Esophagus mucosa (tissue), 1 donor: ENCODE measurements around the gene PRCD. TPM values are rescaled to one million over a fixed set of nuclear protein-coding genes. Genes with fewer than 3 reads are reported as not detected.

Experiments used
- ATAC-seq: fragments of 200-7000 bp; cut with Tn5 transposase; one replicate; pipeline ENCODE4 v1.9.1; 2020
- total RNA-seq: library from RNA; stranded (reverse); gene quantifications from one replicate; pipeline ENCODE4 v1.2.4, GENCODE V29; 2023
- donor health status: DM: yes; HTN: yes; CAD: no.

Gene PRCD
- total RNA-seq, 1 donor from 2014 or later = 0.64 TPM

- ATAC-seq = no peak
Measured at GRCh38 chr17:76541739-76542454, 2.1 kb downstream of the PRCD start.

- ATAC-seq = no peak
Measured at GRCh38 chr17:76542566-76542971, 2.7 kb downstream of the PRCD start.

GRCh38 chr17:76542984-76543383 is 3.1 kb downstream of the PRCD start:
- ATAC-seq = no peak

GRCh38 chr17:76543482-76543825 is 3.6 kb downstream of the PRCD start:
- no peak for ATAC-seq

GRCh38 chr17:76543826-76544545 is 4.1 kb downstream of the PRCD start:
- ATAC-seq = no peak

- ATAC-seq = no peak
Measured at GRCh38 chr17:76544546-76545365, 4.9 kb downstream of the PRCD start.

DNA sequence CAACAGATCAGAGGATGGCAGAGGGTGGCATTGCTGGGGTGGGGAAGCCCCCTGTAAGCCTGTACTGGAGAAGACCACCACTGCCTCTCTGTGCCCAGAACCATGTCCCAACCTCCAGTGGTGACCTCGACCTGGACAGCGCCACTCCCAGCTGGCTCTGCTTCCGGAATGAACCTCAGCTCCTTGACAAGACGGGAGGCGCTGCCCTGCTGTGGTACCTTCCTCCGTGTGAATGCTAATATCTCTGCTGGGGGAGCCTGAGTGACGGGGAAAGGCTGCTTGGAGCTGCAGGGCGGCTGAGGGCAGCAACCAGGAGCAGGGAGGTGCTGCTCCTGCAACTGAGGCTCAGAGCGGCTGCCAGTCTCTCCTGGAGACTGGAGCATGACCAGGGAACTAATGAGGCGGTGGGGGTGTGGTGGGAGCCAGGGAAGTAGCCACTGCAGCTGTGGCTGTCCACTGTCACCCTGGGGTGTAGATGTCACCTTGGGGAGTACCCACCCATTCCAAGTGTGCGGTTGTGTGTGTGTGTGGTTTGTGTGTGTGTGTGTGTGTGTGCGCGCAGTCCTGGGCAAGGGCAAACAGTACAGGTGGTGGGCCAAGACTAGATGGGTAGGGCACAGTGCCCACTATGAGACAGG is 6.2 kb downstream of the PRCD start:
- no peak for ATAC-seq

- peak; percentile 6 for ATAC-seq
Measured at GRCh38 chr17:76546556-76547182, 6.8 kb downstream of the PRCD start.

DNA sequence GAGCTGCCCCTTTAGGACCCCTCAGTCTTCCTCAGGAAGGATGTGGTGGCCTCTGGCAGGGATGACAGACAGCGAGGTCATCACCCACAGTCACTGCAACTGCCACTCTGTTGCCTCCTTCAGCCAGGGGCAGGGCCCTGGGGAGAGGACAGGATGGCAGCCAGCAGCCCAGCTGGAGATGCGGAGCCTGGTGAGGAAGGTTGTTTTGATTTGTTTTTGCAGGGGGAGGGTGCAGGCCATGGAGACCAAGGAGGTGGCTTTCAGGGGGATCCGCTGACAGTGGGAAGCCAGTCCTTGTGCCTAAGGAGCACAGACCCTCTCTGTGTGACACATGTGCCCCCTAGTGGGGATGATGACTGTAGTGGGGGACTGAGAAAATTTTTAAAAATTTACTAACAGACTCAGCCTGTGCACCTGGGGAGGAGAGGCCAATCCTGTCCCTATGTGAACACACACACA is 7.4 kb downstream of the PRCD start:
- peak; percentile 43 for ATAC-seq

DNA sequence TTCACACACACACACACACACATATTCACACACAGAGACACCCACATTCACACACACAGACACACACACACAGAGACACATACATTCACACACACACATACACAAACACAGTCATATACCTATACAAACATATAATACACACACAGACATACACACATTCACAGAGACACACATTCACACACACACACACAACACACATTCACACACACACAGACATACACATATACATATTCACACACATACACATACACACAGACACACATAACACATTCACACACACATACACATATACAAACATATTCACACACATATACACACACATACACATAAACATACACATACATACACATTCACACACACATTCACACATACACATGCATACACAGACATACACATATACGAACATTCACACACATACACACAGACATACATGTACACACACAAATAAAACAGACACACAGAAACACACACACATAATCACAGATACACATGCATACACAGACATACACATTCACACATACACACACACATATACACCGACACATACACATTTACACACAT is 7.9 kb downstream of the PRCD start:
- peak; percentile 2 for ATAC-seq

DNA sequence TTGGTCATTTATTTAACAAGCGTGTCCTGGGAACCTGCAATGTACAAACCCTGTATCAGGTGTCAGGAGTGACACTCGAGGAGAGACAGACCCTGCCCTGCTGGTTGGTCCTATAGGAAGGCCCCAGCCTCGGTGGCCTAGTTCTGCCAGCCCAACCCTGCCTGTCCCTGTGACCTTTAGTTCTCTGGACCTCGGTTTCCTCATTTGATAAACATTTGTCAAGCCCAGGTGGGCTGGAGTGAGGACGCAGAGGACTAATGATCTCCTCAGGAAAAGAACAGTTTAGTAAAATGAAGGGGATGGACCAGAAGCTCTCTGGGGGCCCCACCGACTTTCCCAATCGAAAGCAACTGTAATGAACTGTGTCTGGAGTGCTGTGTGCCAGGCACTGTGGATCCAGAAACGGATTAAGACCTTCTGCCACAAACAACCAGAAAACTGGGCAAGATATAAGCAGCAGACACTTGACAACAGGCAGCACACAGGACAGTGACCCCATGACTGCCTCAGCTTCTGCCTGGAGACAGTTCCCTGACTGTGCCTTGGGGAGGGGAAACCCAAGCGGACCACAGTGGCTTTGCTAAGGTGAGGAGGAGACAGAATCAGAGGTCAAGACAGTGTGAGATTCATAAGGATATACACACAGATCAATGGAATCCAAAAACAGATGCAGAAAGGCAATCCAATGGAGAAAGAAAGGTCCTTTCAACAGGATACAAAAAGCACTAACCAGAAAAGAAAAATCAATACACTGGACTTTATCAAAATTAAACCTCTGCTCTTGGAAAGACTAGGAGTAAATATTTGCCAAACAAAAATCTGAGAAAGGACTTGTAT is 8.8 kb downstream of the PRCD start:
- no peak for ATAC-seq

- ATAC-seq = no peak
Measured at GRCh38 chr17:76549215-76549518, 9.3 kb downstream of the PRCD start.

DNA sequence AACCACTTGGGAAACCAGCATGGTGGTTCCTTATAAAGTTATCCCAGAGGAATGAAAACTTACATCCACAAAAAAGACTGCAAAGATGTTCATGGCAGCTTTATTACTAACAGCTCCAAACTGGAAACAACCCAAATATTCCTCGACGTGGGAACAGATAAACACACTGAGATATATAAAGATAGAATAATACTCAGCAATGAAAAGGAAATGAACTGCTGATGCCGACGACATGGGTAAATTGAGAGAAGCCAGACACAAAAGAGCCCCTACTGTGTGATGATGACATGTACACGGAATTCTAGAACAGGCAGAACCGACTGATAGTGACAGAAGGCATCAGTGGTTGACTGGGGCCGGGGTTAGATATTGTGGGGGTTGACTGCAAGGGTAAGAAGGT is 9.7 kb downstream of the PRCD start:
- ATAC-seq = no peak

DNA sequence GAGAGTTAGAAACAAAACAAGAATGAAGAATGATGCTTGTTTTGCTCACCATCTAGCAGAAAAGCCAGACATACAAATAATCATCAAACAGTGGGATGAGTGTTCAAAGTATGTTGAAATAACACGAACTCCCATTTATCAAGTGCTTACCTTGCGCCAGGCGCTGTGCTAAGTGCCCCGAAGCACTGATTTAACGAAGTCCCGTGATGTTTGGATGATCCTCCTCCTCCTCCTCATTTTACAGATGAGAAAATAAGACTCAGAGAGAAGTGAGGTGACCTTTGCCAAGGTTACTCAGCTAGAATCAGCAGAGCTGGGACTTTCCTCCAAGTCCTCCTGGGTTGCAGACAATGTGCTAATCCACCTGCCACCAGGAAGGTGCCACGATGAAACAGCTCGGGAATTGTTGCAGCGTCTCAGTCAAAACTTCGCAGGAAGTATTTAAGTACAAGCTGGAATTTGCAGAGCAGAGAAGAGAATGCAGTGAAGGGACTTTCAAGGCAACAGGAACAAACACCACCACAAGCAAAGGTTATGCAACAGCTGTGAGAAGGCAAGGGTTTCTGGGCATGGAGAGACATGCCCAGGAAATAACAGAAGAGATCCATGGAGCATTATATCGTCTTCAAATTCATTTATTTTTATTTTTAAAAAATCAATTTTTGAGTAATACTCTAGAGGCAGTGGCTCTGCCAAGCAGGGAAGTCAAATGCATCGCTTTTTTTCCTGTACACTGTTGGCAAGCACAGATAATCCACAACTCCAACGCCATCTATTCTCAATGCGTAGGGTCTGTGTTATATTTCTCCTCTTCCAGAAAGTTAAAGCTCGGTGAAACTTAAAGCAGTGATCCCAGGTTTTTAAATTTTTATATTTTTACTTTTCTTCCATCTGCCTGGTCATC is 11.1 kb downstream of the PRCD start:
- peak; percentile 54 for ATAC-seq

- no peak for ATAC-seq
Measured at GRCh38 chr17:76551685-76552084, 11.8 kb downstream of the PRCD start.

- ATAC-seq = no peak
Measured at GRCh38 chr17:76553178-76553908, 13.5 kb downstream of the PRCD start.

- ATAC-seq = no peak
Measured at GRCh38 chr17:76554131-76554530, 14.3 kb downstream of the PRCD start.

- ATAC-seq = peak; percentile 18
Measured at GRCh38 chr17:76556765-76557367, 17.0 kb downstream of the PRCD start.
